ENCODE data around the gene MXRA7.
"Not testable (repeated sequence)": the region's sequence is repeated elsewhere in the genome, so short reads cannot be mapped to it uniquely, and the experiment has no call there.

Gene MXRA7

DNA sequence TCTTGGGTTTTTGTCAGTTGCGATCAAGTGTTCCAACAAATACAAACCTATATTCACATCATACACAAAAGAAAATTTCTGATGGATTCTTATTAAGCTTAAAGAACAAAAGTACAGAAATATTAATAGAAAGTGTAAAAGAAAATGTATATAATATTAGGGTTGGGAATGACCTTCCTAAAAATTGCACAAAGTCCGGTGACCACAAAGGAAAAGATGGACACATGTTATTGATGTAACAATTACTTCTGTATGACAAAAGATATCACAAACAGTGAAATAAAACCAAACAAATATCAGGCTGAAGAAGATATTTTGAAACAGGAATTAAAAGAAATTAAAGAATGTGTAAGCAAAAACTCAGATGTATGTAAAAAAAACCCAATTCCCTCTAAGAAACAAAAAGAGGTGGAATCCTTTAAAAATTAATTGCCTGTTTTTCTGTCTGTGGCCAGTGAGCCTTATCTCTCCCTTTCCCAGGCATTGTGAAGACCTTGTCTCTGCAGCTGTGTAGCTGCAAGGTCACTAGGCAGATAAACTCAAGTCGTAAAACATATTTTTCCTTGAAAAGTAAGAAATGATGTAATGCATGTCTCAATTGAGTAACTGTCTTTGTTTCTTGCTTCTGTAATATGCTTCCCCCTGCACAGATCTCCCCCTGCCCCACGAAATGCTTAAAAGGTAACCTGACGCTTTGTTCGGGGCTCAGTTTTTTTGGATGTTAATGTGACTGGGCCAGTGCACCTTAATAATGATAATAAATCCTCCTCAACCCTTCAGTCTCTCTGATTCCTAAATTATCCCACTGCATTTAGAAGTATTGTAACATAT, 70.0 kb downstream of the MXRA7 start:
- DNase-seq = no peak

DNA sequence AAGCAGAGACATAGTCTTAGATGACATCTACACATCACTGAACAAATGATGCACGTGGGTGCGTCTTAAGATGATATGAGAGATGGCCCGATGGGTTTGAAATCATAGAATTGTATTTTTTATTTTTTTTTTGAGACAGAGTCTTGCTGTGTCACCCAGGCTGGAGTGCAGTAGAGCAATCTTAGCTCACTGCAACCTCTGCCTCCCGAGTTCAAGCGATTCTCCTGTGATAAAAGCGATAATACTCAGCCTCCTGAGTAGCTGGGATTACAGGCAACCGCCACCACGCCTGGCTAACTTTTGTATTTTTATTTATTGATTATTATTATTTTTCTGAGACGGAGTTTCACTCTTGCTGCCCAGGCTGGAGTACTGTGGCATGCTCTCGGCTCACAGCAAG, 72.5 kb downstream of the MXRA7 start:
- DNase-seq = no peak

DNA sequence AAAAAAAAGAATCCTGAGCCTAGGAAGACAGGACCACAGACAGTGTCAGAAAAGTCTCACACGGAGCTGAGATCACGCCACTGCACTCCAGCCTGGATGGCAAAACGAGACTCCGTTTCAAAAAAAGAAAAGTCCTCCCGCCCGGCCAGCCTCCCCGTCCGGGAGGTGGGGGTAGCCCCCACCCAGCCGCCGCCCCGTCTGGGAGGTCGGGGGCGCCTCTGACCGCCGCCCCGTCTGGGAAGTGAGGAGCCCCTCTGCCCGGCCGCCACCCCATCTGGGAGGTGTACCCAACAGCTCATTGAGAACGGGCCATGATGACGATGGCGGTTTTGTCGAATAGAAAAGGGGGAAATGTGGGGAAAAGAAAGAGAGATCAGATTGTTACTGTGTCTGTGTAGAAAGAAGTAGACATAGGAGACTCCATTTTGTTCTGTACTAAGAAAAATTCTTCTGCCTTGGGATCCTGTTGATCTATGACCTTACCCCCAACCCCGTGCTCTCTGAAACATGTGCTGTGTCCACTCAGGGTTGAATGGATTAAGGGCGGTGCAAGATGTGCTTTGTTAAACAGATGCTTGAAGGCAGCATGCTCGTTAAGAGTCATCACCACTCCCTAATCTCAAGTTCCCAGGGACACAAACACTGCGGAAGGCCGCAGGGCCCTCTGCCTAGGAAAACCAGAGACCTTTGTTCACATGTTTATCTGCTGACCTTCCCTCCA, 74.1 kb downstream of the MXRA7 start:
- DNase-seq = not testable (repeated sequence)

DNA sequence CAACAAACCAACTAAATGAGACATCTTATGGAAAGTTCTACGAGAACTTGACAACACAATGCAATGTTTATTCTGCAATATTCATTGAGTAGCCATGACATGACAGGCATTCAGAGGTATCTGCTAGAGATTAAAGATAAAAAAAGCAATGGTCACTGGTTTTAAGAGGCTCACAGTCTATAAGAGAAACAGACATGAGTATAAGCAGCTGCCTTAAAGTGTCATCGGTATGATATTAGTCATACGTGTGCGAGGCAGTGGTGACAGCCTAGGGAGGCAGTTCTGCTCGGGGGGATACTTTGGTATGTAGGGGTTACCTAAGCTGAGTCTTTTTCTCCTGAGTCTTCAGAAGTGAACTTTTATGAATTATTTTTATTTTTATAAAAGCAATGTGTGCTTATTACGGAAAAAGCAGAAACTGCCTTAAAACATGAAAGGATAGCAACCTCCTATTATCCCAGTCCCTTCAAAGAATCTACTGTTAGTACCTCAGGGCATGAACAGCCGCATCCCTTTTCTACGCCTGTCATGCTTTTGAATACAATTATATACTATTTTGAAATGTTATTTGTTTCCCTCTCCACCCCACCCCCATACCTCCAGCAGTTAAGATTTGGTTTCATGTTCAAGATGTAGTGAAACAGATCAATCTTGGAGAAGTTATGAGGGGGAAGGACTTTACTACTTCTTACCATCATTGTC, 75.0 kb downstream of the MXRA7 start:
- DNase-seq = no peak

DNA sequence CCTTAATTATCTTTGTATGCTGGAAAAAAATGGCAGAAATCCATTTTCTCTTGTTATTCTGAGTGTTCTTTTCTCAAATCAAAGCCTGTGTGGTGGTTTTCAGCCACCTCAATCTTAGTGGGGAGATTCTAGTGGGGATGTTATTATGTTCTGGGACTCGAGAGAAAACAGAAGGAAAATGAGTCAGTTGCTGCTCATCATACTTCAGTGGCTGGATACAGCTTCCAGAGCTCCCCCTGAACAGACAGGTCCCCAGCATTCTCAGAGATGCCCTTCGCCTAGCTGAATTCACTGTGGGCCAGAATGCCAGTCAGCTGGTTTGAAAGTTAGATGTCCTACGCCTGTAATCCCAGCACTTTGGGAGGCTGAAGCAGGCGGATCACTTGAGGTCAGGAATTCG, 75.7 kb downstream of the MXRA7 start:
- DNase-seq = no peak

DNA sequence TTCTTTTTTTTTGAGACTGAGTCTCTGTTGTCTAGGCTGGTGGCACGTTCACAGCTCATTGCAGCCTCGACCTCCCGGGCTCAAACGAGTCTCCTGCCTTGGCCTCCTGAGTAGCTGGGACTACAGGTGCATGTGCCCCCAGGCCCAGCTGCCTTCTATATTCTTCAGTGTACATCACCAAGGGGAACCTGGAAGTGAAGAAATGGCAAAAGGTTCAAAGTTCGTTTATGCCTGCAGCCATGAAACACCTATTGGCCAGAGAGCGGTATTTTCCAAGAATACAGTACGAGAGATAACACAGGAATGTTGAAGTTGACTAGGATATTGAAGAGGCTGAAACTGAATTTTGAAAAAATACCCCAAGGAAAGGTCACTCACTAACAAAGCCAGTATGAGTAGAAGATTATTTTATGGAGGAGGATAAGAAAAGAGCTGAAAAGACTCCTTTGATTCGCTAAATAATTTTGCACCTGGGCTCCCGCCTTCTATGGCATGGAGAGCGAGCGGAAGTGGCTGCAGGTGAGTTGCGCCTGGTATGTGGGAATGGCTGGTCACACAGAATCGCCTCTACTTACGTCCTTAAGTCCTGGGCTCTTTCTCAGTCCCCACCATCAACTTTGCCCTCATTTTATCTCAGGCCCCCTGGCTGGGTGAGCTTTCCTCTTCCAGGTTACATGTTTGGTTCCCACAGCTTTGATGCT, 77.0 kb downstream of the MXRA7 start:
- DNase-seq = no peak

DNA sequence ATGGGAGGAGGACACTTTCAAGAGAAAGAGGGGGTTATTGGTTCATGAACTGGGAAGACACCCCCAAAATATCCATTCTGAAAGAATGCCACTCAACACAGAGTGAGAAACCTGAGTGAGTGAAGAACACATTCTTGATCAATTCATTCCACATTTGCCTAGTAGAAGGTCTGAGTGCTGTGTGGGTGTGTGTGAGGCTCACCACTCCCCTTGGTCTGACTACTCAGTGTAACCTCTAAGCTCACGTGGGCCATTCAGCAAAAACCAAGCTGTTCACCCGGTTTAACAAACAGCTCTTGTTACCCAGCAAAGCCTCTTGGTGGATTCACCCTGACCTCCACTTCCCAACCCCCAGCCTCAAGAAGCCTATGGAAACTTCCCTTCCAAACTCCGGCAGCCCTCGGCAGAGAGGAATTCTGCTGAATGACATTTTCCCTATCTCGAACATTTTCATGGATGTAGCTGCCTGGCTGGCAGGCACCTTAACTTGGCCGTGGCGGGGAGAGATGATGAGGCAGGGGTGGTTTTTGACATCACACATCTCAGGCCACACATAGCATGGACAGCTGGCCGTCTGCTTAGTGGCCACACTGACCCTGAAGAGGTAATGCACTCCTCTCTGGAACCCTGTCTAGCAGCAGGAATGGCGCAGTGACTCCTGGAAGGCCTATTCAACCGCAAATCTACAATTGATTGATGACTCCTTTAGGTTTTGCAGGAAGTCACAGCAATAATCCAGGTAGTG, 78.8 kb downstream of the MXRA7 start:
- no peak for DNase-seq

DNA sequence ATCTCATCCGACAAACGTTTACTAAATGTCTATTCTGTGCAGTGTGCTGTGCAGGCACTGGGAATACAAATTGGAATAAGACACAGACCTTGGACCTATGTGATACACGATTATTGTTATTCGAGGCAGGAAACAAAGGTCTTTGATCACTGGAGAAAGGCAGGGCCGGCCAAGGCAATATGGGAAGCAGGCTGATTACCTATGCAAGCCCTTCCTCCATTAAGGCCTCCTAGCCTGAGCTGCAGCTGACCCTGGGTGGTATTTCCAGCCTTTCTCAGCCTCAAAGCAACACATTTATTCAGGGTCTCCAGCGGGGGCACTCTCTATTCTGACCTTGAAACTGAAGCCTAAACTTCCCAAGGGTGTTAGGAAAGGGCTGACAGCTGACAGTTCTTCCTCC, 80.6 kb downstream of the MXRA7 start:
- no peak for DNase-seq

All from activated CD4-positive, alpha-beta T cell treated with anti-CD3 and anti-CD28 coated beads for 1 hour (primary cell).